SU-DHL-6 (cell line): ENCODE measurements around the gene PHPT1.

Experiments used
- H2AFZ ChIP-seq: fragments of 200-600 bp; sonication (generic); 2 replicates; pipeline ENCODE4 v1.6.1; 2014; ENCODE audit warnings: low read depth, mild to moderate bottlenecking, moderate library complexity, mixed read lengths, antibody characterized with exemption, low read length; ENCODE audit not compliant: severe bottlenecking
- H3F3A ChIP-seq: fragments of 200-600 bp; shearing (Covaris generic); 2 replicates; pipeline ENCODE4 v1.6.0; 2016; ENCODE audit warnings: antibody characterized with exemption, mild to moderate bottlenecking; ENCODE audit not compliant: insufficient read depth
- H3K27ac ChIP-seq: fragments of 200-600 bp; sonication (generic); 2 replicates; pipeline ENCODE4 v1.5.1; 2016; ENCODE audit warnings: low read depth, mild to moderate bottlenecking, low read length, moderate library complexity, mixed read lengths
- H3K27me3 ChIP-seq: fragments of 200-600 bp; sonication (generic), shearing (Covaris generic); 2 replicates; pipeline ENCODE4 v1.6.0; 2014; ENCODE audit warnings: mild to moderate bottlenecking, low read length
- H3K36me3 ChIP-seq: fragments of 200-600 bp; sonication (generic); 2 replicates; pipeline ENCODE4 v1.6.1; 2014; ENCODE audit warnings: mild to moderate bottlenecking, low read length, mixed read lengths
- H3K4me2 ChIP-seq: fragments of 300-600, 200-600 bp; shearing (Covaris generic), sonication (generic); 2 replicates; pipeline ENCODE4 v1.6.0; 2014; ENCODE audit warnings: low read length, low read depth, mild to moderate bottlenecking; ENCODE audit not compliant: poor library complexity, severe bottlenecking
- H3K4me3 ChIP-seq: fragments of 200-600 bp; sonication (generic); 2 replicates; pipeline ENCODE4 v1.5.1; 2014; ENCODE audit warnings: antibody characterized with exemption, low read length, mild to moderate bottlenecking, mixed read lengths; ENCODE audit not compliant: insufficient read depth, poor library complexity, severe bottlenecking
- H3K79me2 ChIP-seq: fragments of 200-600 bp; sonication (generic); 2 replicates; pipeline ENCODE4 v1.6.1; 2014; ENCODE audit warnings: mild to moderate bottlenecking, low read length, moderate library complexity; ENCODE audit not compliant: insufficient read depth
- H3K9ac ChIP-seq: fragments of 200-600 bp; sonication (generic); 2 replicates; pipeline ENCODE4 v1.7.0; 2014; ENCODE audit warnings: mild to moderate bottlenecking, low read length
- H3K9me2 ChIP-seq: fragments of 200-600 bp; sonication (generic); replicated peaks from 2 replicates; pipeline ENCODE4 v1.6.1; 2014; ENCODE audit warnings: low read length; ENCODE audit not compliant: insufficient read depth
- H3K9me3 ChIP-seq: fragments of 200-600 bp; sonication (generic); 2 replicates; pipeline ENCODE4 v1.6.1; 2014; ENCODE audit warnings: low read length, mixed read lengths; ENCODE audit not compliant: insufficient read depth
- H4K20me1 ChIP-seq: fragments of 200-600 bp; sonication (generic); 2 replicates; pipeline ENCODE4 v1.6.1; 2014; ENCODE audit warnings: low read depth, mild to moderate bottlenecking, antibody characterized with exemption, low read length, moderate library complexity, mixed read lengths
- EZH2phosphoT487 ChIP-seq: fragments of 200-600 bp; sonication (generic), shearing (Covaris generic); conservative IDR thresholded peaks from 2 replicates; pipeline ENCODE4 v1.6.1; 2018; ENCODE audit warnings: mild to moderate bottlenecking, antibody characterized with exemption, low read length, moderate library complexity, mixed read lengths
- TF ChIP-seq, protein P1 (sequence below): fragments of 200-600 bp; sonication (generic); IDR thresholded peaks from one replicate; pipeline ENCODE4 v1.5.1; 2017; ENCODE audit warnings: antibody characterized with exemption, mild to moderate bottlenecking, low read length, moderate library complexity; ENCODE audit not compliant: insufficient read depth, poor library complexity, severe bottlenecking

PHPT1 gene

DNA sequence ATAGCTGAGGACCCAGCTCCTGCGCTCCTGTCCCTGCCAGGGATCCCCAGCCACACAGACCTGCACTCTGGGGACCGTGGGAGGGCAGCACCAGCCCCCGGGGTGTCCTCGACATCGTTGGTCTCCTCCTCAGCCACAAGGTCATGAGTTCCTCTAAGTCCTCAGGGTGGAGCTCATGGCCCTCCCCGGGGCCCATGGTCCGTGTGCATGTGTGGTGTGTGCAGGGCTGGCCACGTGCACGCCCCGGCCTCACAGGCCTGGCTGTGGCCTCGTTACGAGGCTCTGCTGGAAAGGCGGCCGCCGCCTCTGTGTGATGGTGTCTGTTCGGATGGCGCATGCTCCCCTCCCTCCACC lies 23.0 kb upstream of the PHPT1 start:
- Histone ChIP-seq H3K27ac (no peak overlapping the region), H3K4me3 (no peak overlapping the region), H3K36me3 (no peaks in the 10 kb centered on the region), H3K27me3 (no peaks in the 10 kb centered on the region), H2AFZ (no peak overlapping the region), H3K4me2 (no peak overlapping the region), H3K9ac (no peak overlapping the region), H3K9me2 (no peaks in the 10 kb centered on the region), H3F3A (no peaks in the 10 kb centered on the region), H3K9me3 (no peaks in the 10 kb centered on the region), H3K79me2 (peaks cover under 1% of the 10 kb centered on the region; the same call in 1 of the 2 replicates), H4K20me1 (no peaks in the 10 kb centered on the region)
- no peak for TF ChIP-seq EZH2phosphoT487
- TF ChIP-seq, protein P1, sequence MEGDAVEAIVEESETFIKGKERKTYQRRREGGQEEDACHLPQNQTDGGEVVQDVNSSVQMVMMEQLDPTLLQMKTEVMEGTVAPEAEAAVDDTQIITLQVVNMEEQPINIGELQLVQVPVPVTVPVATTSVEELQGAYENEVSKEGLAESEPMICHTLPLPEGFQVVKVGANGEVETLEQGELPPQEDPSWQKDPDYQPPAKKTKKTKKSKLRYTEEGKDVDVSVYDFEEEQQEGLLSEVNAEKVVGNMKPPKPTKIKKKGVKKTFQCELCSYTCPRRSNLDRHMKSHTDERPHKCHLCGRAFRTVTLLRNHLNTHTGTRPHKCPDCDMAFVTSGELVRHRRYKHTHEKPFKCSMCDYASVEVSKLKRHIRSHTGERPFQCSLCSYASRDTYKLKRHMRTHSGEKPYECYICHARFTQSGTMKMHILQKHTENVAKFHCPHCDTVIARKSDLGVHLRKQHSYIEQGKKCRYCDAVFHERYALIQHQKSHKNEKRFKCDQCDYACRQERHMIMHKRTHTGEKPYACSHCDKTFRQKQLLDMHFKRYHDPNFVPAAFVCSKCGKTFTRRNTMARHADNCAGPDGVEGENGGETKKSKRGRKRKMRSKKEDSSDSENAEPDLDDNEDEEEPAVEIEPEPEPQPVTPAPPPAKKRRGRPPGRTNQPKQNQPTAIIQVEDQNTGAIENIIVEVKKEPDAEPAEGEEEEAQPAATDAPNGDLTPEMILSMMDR = no peak

DNA sequence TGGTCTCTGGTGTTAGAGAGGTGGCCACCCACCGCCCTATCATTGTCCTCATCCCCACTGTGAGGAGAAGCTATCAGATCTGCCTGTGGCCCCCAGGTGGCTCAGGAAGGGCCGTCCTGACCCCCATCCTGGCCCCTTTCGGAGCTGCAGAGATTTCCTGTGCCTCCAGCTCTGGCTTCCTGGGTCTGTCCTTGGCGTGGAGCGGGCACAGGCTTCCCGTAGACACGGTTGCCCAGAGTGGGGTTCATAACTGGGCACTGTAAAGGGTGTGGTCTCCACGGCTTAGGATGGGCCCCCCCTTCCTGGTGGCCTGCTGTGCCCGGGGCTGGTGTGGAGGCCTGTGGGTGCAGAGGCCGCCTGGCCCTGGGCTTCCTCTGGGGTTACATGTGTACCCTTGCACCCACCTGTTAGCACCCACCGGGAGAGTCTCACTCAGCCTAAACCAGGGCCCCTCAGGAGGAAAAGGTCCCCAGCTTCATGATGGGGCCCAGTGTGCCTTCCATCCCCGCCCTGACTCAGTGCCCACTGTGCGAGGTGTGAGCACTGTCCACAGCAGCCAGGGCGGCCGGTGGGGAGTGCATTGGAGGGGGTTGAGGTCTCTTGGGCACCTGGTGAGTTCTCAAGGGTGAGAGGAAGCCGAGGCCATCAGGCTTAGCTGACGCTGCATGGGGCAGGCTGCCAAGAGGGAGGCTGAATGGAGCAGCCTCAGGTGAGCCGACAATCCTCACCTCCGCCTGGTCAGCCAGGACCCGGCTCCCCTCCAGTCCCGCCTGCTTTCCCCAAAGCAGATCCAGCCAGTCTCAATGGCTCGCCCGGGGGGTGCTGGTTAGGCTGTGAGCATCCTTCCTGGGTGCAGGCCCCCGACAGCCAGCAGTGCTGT lies 22.3 kb upstream of the PHPT1 start:
- Histone ChIP-seq H2AFZ (no peak overlapping the region), H3K9me2 (no peaks in the 10 kb centered on the region), H3K9ac (no peak overlapping the region), H3K27me3 (no peaks in the 10 kb centered on the region), H3F3A (no peaks in the 10 kb centered on the region), H3K27ac (no peak overlapping the region), H3K4me2 (no peak overlapping the region), H4K20me1 (no peaks in the 10 kb centered on the region), H3K4me3 (no peak overlapping the region), H3K36me3 (no peaks in the 10 kb centered on the region), H3K9me3 (no peaks in the 10 kb centered on the region), H3K79me2 (no peaks in the 10 kb centered on the region; the same call in 1 of the 2 replicates)
- TF ChIP-seq EZH2phosphoT487 = no peak
- TF ChIP-seq, protein P1 = no peak

DNA sequence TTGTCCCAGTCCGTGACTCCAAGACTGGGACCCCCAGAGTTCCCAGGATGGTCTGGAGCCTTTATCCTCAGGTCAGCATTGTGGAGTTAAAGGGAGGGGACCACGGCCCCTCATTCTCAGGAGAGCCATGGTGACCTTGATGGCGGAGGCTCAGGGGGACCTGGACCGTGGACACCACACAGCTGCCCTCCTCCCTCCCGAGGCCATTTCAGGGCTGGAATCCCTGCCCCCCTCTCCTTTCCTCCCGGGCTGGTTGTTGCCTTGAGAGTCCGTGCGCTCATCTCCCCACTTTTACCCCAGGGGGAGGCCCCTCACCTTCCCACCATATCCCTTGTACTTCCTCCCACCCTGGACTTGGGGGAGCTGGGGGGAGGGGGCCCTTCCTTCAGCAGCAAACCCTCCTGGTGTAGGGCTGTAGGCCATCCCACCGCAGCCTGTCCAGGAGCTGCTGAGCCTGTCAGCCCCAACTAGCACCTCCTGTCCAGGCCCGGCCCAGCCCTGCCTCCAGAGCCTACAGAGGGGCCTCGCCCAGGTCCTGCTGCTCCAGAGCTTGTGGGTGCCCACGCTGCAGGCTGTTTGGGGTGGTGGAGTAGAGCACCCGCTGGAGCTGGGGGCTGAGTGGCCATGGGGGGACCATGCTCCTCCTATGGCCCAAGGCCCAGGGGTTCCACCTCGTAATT lies 21.3 kb upstream of the PHPT1 start:
- Histone ChIP-seq H3K4me3 (no peak overlapping the region), H3K9me2 (no peaks in the 10 kb centered on the region), H3K79me2 (no peaks in the 10 kb centered on the region; the same call in 1 of the 2 replicates), H3K9me3 (no peaks in the 10 kb centered on the region), H3K4me2 (no peak overlapping the region), H3F3A (no peaks in the 10 kb centered on the region), H3K27ac (no peak overlapping the region), H2AFZ (no peak overlapping the region), H3K9ac (no peak overlapping the region), H4K20me1 (no peaks in the 10 kb centered on the region), H3K36me3 (no peaks in the 10 kb centered on the region), H3K27me3 (no peaks in the 10 kb centered on the region)
- TF ChIP-seq, protein P1 = no peak
- no peak for TF ChIP-seq EZH2phosphoT487
